Upper lobe of left lung (tissue), 6 donors: ENCODE measurements around the gene IVNS1ABP. TPM values are rescaled to one million over a fixed set of nuclear protein-coding genes. Genes with fewer than 3 reads are reported as not detected.
A peak's percentile ranks its signal among the peaks of the same experiment; 100 is the strongest.

Source experiments
- ATAC-seq, 2 donors: fragments of 200-7000 bp; cut with Tn5 transposase; one replicate each; pipeline ENCODE4 v1.9.1; 2022; ENCODE audit warnings: mild to moderate bottlenecking in 2 of 2, moderate library complexity in 2 of 2; ENCODE audit not compliant: low FRiP score in 2 of 2
- DNase-seq, 2 donors: peaks; one replicate each; pipeline ENCODE4 v3.0.0-alpha.2; 2019 to 2020
- H3K27ac ChIP-seq, 4 donors: fragments of 200-600 bp; sonication (generic); one replicate each; pipeline ENCODE4 v1.5.1; 2016 to 2019
- H3K27me3 ChIP-seq, 4 donors: fragments of 200-600 bp; sonication (generic); one replicate each; pipeline ENCODE4 v1.5.1; 2017 to 2019
- H3K36me3 ChIP-seq, 4 donors: fragments of 200-600 bp; sonication (generic); one replicate each; pipeline ENCODE4 v1.5.1; 2016 to 2019
- H3K4me1 ChIP-seq, 4 donors: fragments of 200-600 bp; sonication (generic); one replicate each; pipeline ENCODE4 v1.5.1; 2018 to 2019
- H3K4me3 ChIP-seq, 4 donors: fragments of 200-600 bp; sonication (generic); one replicate each; pipeline ENCODE4 v1.5.1; 2017 to 2019; ENCODE audit warnings: mild to moderate bottlenecking in 2 of 4, moderate library complexity in 1 of 4
- H3K9me3 ChIP-seq, 4 donors: fragments of 200-600 bp; sonication (generic); one replicate each; pipeline ENCODE4 v1.5.1; 2018 to 2019
- EP300 ChIP-seq, 4 donors: sonication (generic); formaldehyde crosslinking; IDR thresholded peaks; one replicate each; pipeline ENCODE4 v1.5.1; 2017; ENCODE audit warnings: antibody characterized with exemption in 4 of 4, control low read depth in 2 of 4
- POLR2A ChIP-seq, 4 donors: fragments of 450-650 bp; IDR thresholded peaks; one replicate each; pipeline ENCODE4 v1.5.1; 2016 to 2017; ENCODE audit warnings: antibody characterized with exemption in 4 of 4, mild to moderate bottlenecking in 2 of 4
- POLR2AphosphoS5 ChIP-seq, 2 donors: sonication (generic); formaldehyde crosslinking; IDR thresholded peaks; one replicate each; pipeline ENCODE4 v1.5.1; 2017; ENCODE audit warnings: antibody characterized with exemption in 2 of 2
- WGBS, 2 donors: methylation state at CpG; one replicate each; pipeline ENCODE4 v1.1.5; 2017 to 2018; 5-methylcytosine and 5-hydroxymethylcytosine counted together
- total RNA-seq, 6 donors: library from RNA; depleted of rRNA in 4 of 6; stranded (reverse); fragments of >200 nt in 4 of 6; gene quantifications; one replicate each; pipeline versions ENCODE4 v1.1.0 to v1.2.1, GENCODE V29; 2016 to 2021
- TF ChIP-seq, protein P1 (sequence below), 6 experiments: fragments of 450-650 bp in 4 of 6; fragments of 200-600 bp in 2 of 6; sonication (generic) in 2 of 6; IDR thresholded peaks; one replicate each; pipeline ENCODE4 v1.5.1; 2016 to 2019; ENCODE audit warnings: antibody characterized with exemption in 6 of 6
- donor health status: DM: no; HTN: no; CAD: no; lungs with moderate emphysema.
- donor health status: DM: no; HTN: yes; CAD: no; lungs with severe emphysema.

IVNS1ABP gene
- total RNA-seq, 6 donors from 2014 or later, result 75.4 to 104 (median 83.6) TPM

DNA sequence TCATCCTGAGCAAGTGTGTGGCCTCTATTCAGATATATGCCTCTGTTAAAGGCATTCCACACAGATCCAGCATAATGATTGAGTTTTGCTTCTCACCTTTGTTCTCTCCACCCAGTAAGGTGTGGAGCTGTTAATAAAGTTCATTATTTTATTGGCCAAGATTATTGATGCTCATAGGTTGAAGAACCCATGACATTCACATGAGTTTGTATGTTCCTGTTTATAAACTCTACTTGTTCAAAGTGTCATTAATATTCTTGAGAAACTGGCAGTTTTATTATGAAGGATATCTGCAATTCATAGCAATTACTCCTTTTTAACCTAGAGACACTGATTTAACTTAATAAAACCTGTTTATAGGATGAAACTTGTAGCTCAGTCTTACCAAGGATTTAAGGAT, 22.0 kb downstream of the IVNS1ABP start:
- TF ChIP-seq POLR2A (IDR thresholded peaks at IDR 0.05), result no peak
- no peak for TF ChIP-seq POLR2AphosphoS5 (IDR thresholded peaks at IDR 0.05)
- TF ChIP-seq, protein P1, sequence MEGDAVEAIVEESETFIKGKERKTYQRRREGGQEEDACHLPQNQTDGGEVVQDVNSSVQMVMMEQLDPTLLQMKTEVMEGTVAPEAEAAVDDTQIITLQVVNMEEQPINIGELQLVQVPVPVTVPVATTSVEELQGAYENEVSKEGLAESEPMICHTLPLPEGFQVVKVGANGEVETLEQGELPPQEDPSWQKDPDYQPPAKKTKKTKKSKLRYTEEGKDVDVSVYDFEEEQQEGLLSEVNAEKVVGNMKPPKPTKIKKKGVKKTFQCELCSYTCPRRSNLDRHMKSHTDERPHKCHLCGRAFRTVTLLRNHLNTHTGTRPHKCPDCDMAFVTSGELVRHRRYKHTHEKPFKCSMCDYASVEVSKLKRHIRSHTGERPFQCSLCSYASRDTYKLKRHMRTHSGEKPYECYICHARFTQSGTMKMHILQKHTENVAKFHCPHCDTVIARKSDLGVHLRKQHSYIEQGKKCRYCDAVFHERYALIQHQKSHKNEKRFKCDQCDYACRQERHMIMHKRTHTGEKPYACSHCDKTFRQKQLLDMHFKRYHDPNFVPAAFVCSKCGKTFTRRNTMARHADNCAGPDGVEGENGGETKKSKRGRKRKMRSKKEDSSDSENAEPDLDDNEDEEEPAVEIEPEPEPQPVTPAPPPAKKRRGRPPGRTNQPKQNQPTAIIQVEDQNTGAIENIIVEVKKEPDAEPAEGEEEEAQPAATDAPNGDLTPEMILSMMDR (IDR thresholded peaks at IDR 0.05), result no peak
- H3K4me1 ChIP-seq, result no peaks in the 10 kb centered on the region
- peaks cover 20 to 61% (median 34%) of the 10 kb centered on the region in 4 donors for H3K36me3 ChIP-seq
- ATAC-seq (no peak), DNase-seq (no peak)
- no peak overlapping the region for H3K27ac ChIP-seq
- no peaks in the 10 kb centered on the region for H3K27me3 ChIP-seq
- H3K4me3 ChIP-seq, result no peak overlapping the region
- no peaks in the 10 kb centered on the region for H3K9me3 ChIP-seq

DNA sequence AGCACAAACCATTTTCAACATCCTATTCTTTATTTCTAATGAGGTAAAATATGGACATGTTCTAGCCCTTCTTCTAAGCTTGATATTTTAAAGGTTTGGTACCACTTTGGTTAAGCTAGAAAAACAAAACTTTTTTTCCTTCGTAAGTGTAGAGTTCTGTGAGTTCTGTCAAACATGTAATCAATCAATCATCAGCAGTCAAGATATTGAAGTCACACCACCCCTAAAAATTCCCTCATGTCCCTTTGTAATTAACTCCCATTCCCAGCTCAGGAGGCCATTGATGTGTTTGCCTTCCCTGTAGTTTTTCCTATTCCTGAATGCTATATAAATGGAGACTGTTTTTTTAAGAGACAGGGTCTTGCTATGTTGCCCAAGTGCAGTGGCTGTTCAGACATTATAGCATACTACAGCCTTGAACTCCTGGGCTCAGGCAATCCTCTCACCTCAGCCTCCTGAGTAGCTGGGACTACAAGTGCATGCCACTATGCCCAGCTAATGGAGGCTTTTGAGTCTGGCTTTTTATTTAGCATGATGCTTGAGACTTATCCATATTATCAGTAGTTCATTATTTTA, 23.0 kb downstream of the IVNS1ABP start:
- ATAC-seq, result no peak
- Histone ChIP-seq H3K36me3 (peaks cover 10 to 51% (median 24%) of the 10 kb centered on the region in 4 donors), H3K27me3 (no peaks in the 10 kb centered on the region), H3K27ac (no peak overlapping the region), H3K4me3 (no peak overlapping the region), H3K4me1 (no peaks in the 10 kb centered on the region), H3K9me3 (no peaks in the 10 kb centered on the region)
- WGBS, 2 donors, result 92 to 97% methylated on average over 1 of the region's 1 CpG
- TF ChIP-seq POLR2AphosphoS5 (IDR thresholded peaks at IDR 0.05) (no peak), EP300 (IDR thresholded peaks at IDR 0.05) (no peak), POLR2A (IDR thresholded peaks at IDR 0.05) (no peak)
- TF ChIP-seq, protein P1 (IDR thresholded peaks at IDR 0.05), result no peak
- no peak for DNase-seq

DNA sequence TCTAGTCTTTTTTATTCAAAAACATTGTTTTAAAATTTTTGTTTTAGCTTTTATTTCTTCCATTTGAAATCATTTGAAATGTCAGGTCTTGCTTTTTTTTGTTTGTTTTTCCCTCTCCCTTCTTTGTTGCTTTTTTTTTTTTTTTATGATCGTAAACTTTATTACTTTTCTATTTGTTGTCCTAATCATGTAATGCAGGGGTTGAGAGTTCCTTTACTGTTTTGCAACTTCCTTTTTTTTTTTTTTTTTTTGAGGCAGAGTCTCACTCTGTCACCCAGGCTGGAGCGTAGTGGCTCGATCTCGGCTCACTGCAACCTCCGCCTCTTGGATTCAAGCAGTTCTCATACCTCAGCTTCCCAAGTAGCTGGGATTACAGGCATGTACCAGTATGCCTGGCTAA, 24.8 kb downstream of the IVNS1ABP start:
- WGBS, 2 donors, result 62 to 78% methylated on average over 5 of the region's 5 CpGs
- H3K27ac ChIP-seq, result peak overlapping the region in 1 of 4 donors; percentile 16
- TF ChIP-seq POLR2A (IDR thresholded peaks at IDR 0.05) (no peak), POLR2AphosphoS5 (IDR thresholded peaks at IDR 0.05) (no peak), EP300 (IDR thresholded peaks at IDR 0.05) (no peak)
- TF ChIP-seq, protein P1 (IDR thresholded peaks at IDR 0.05), result no peak
- peak in 1 of 2 donors; percentile 60 for ATAC-seq
- H3K36me3 ChIP-seq, result peaks cover 0 to 32% (median 9%) of the 10 kb centered on the region in 4 donors
- no peak overlapping the region for H3K4me3 ChIP-seq
- no peaks in the 10 kb centered on the region for H3K9me3 ChIP-seq
- no peaks in the 10 kb centered on the region for H3K4me1 ChIP-seq
- H3K27me3 ChIP-seq, result no peaks in the 10 kb centered on the region
- no peak for DNase-seq

DNA sequence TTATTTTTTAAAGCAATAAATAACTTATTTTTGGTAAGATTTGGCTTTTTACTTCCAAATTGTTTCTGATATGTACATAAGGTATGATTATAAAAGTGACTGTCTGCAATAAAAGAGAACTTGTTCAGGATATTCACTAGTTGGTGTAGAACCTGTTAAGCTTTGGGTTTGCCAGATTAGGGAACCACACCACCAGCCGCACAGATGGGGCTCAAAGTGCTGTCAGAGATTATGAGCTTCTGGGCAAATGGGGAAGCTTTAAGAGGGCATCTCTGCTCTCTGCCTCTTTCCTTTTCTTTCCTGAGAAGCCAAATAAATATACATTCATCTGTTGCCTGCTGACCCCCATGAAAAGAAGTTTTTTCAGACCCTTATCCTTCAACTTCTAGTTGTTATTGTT, 25.4 kb downstream of the IVNS1ABP start:
- peak in 1 of 2 donors; percentile 43 for ATAC-seq

More for the DNA sequence above, 25.4 kb downstream of the IVNS1ABP start:
- TF ChIP-seq POLR2A (IDR thresholded peaks at IDR 0.05) (no peak), POLR2AphosphoS5 (IDR thresholded peaks at IDR 0.05) (no peak), EP300 (IDR thresholded peaks at IDR 0.05) (no peak)
- TF ChIP-seq, protein P1 (IDR thresholded peaks at IDR 0.05), result no peak
- no peaks in the 10 kb centered on the region for H3K4me1 ChIP-seq
- WGBS, 2 donors, result 73 to 80% methylated on average over 1 of the region's 1 CpG
- H3K27ac ChIP-seq, result no peak overlapping the region
- DNase-seq, result no peak
- no peaks in the 10 kb centered on the region for H3K9me3 ChIP-seq
- H3K36me3 ChIP-seq, result peaks cover 0 to 27% (median 3%) of the 10 kb centered on the region in 4 donors
- H3K4me3 ChIP-seq, result no peak overlapping the region
- no peaks in the 10 kb centered on the region for H3K27me3 ChIP-seq
